Measurements from ENCODE around the gene NBPF4. TPM values are rescaled to one million over a fixed set of nuclear protein-coding genes. Genes with fewer than 3 reads are reported as not detected.

The NBPF4 gene
- total and polyA plus RNA-seq, 10 of the 15 experiments (the other 5 are each of a cell fraction or from before 2014, with no cell fraction given), result not detected

DNA sequence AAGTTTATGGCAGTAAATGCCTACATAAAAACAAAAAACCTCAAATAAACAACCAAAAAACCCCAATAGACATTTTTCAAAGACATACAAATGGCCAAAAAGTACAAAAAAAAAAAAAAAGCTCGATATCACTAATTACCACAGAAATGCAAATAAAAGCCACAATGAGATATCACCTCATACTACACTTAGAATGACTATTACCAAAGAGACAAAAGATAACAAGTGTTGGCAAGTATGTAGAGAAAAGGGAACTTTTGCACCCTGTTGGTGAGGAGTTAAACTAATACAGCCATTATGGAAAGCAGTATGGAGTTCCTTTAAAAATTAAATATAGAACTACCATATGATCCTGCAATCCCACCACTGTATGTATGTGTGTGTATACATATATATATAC lies 64.9 kb downstream of the NBPF4 start:
- Histone ChIP-seq H3K4me2 (ENCODE audit: control insufficient read depth, insufficient read depth) (no peak overlapping the region), H3K79me2 (ENCODE audit: control insufficient read depth, insufficient read depth, low read length) (no peaks in the 10 kb centered on the region), H3K9me3 (replicated peaks; ENCODE audit: control insufficient read depth, insufficient read depth, low read length) (peaks cover under 1% of the 10 kb centered on the region; the same call in 1 of the 3 replicates), H3K9ac (ENCODE audit: control insufficient read depth, insufficient read depth, low read length) (no peak overlapping the region), H3K27ac (ENCODE audit: control insufficient read depth, insufficient read depth) (no peak overlapping the region), H3K4me1 (ENCODE audit: control insufficient read depth, insufficient read depth, low read length) (no peaks in the 10 kb centered on the region), H3K36me3 (ENCODE audit: control insufficient read depth in 2 of 2, insufficient read depth in 2 of 2, low read length in 1 of 2) (no peaks in the 10 kb centered on the region; a peak in 1 of 4 replicates), H4K20me1 (ENCODE audit: control insufficient read depth, insufficient read depth) (no peaks in the 10 kb centered on the region), H3K4me3 (no peak overlapping the region), H3K27me3 (replicated peaks in 1 of 2; ENCODE audit: control insufficient read depth in 2 of 2, insufficient read depth in 2 of 2, low read length in 1 of 2) (no peaks in the 10 kb centered on the region), H2AFZ (ENCODE audit: control insufficient read depth, low read depth, low read length) (no peak overlapping the region)
- in situ Hi-C loops (cut with MboI), result no loop called here
- CTCF ChIA-PET, result no interaction called here
- WGBS (ENCODE audit: insufficient coverage, insufficient replicate concordance, low lambda C conversion rate, missing lambda C conversion rate), result 0% methylated on average over 1 of the region's 1 CpG
- SMC1A ChIA-PET (ENCODE audit: uncharacterized antibody, unreplicated experiment), result no interaction called here
- RAD21 ChIA-PET (ENCODE audit: unreplicated experiment), result interaction anchor here (1.7 kb wide), 1 partner anchor 397 kb away, joined by 6 read pairs; no protein-coding TSS in a partner anchor
- BruUV-seq (replicated peaks), result no TSS peak
- FAIRE-seq (no peak), DNase-seq (ENCODE audit: low read depth, low spot score) (no peak), ATAC-seq (peak; percentile 40; the same call in 1 of the 3 replicates)
- POLR2A ChIA-PET, result interaction anchor here (0.6 kb wide), 1 partner anchor 347 kb away, joined by 3 read pairs; no protein-coding TSS in a partner anchor
- TF ChIP-seq, protein P1, sequence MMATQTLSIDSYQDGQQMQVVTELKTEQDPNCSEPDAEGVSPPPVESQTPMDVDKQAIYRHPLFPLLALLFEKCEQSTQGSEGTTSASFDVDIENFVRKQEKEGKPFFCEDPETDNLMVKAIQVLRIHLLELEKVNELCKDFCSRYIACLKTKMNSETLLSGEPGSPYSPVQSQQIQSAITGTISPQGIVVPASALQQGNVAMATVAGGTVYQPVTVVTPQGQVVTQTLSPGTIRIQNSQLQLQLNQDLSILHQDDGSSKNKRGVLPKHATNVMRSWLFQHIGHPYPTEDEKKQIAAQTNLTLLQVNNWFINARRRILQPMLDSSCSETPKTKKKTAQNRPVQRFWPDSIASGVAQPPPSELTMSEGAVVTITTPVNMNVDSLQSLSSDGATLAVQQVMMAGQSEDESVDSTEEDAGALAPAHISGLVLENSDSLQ (IDR thresholded peaks at IDR 0.05), result no peak
- peak; percentile 21; the same call in 1 of the 2 replicates for TF ChIP-seq JUNB (IDR thresholded peaks at IDR 0.05)
- intact Hi-C loops (cut with micrococcal nuclease; ENCODE audit: unreplicated experiment), result no loop called here

Other genes starting within 250 kb of the NBPF4 start
- 12.6 and 15.0 TPM in 2 replicates for gene SLC25A24, start 43.7 kb downstream of the NBPF4 start, total RNA-seq (2014; rRNA removed)
- 17.0 and 17.1 TPM in 2 replicates for gene SLC25A24, start 43.7 kb downstream of the NBPF4 start, total RNA-seq (2014; rRNA removed; fragmentation: Illumina TruSeq; extraction: Trizol)
- gene SLC25A24, start 43.7 kb downstream of the NBPF4 start, total RNA-seq (2021), result 11.6 and 11.8 TPM in 2 replicates
- gene SLC25A24, start 43.7 kb downstream of the NBPF4 start, polyA plus RNA-seq (2011; rRNA removed), result 17.7 and 31.1 TPM in 2 replicates
- 15.8 and 24.3 TPM in 2 replicates for gene SLC25A24, start 43.7 kb downstream of the NBPF4 start, polyA plus RNA-seq (2014; fragmentation: Illumina TruSeq; extraction: Trizol)
- gene SLC25A24, start 43.7 kb downstream of the NBPF4 start, polyA plus RNA-seq (2014; fragmentation: Nextera tagmentation; extraction: Ambion mirVana), result 1 to 10 TPM; 4.0 to 6.3 TPM
- 9.4 and 10.8 TPM in 2 replicates for gene SLC25A24, start 43.7 kb downstream of the NBPF4 start, polyA plus RNA-seq (2014; rRNA removed)
- gene SLC25A24, start 43.7 kb downstream of the NBPF4 start, polyA plus RNA-seq (2016; fragmentation: Nextera tagmentation; extraction: Ambion mirVana), result 10 to 100 TPM; 20.1 to 20.6 TPM
- not detected in 2 replicates for gene NBPF6, start 206.3 kb upstream of the NBPF4 start, total RNA-seq (2014; rRNA removed)
- not detected in 2 replicates for gene NBPF6, start 206.3 kb upstream of the NBPF4 start, total RNA-seq (2014; rRNA removed; fragmentation: Illumina TruSeq; extraction: Trizol)
- not detected in 2 replicates for gene NBPF6, start 206.3 kb upstream of the NBPF4 start, total RNA-seq (2021)
- gene NBPF6, start 206.3 kb upstream of the NBPF4 start, polyA plus RNA-seq (2011; rRNA removed), result not detected in 2 replicates
- gene NBPF6, start 206.3 kb upstream of the NBPF4 start, polyA plus RNA-seq (2014; fragmentation: Illumina TruSeq; extraction: Trizol), result not detected in 2 replicates
- not detected for gene NBPF6, start 206.3 kb upstream of the NBPF4 start, polyA plus RNA-seq (2014; fragmentation: Nextera tagmentation; extraction: Ambion mirVana)
- not detected in 2 replicates for gene NBPF6, start 206.3 kb upstream of the NBPF4 start, polyA plus RNA-seq (2014; rRNA removed)
- not detected for gene NBPF6, start 206.3 kb upstream of the NBPF4 start, polyA plus RNA-seq (2016; fragmentation: Nextera tagmentation; extraction: Ambion mirVana)